SK-N-SH (cell line): ENCODE measurements around the gene SS18. TPM values are rescaled to one million over a fixed set of nuclear protein-coding genes. Genes with fewer than 3 reads are reported as not detected.

Source experiments
- CTCF ChIA-PET: fragments of 300-600, 350-600 bp; formaldehyde crosslinking; extraction: SDS; loops from one replicate; lab custom pipeline; 2021; lab: Yijun Ruan, JAX
- POLR2A ChIA-PET: fragments of 350-600 bp; sonication (Branson Sonifier 250); formaldehyde crosslinking; extraction: SDS; loops from one replicate; lab custom pipeline; 2020; ENCODE audit warnings: antibody characterized with exemption, inconsistent platforms; lab: Yijun Ruan, JAX
- DNase-seq: peaks from one replicate; pipeline ENCODE4 v3.0.0; 2012
- H2AFZ ChIP-seq: fragments of 200-600 bp; sonication (generic); 2 replicates; pipeline ENCODE4 v1.8.1; 2016; ENCODE audit warnings: antibody characterized with exemption, mild to moderate bottlenecking, low read depth
- H3F3A ChIP-seq: fragments of 200-600 bp; sonication (generic); replicated peaks from 2 replicates; pipeline ENCODE3; 2016; ENCODE audit warnings: antibody characterized with exemption, mild to moderate bottlenecking; ENCODE audit not compliant: insufficient read depth
- H3K27ac ChIP-seq, 2 experiments: fragments of 200-500 bp in 1 of 2; fragments of 200-600 bp in 1 of 2; sonication (Bioruptor generic) in 1 of 2; sonication (generic), shearing (Covaris generic) in 1 of 2; 2 replicates each; pipeline versions ENCODE4 v1.5.1 to v1.6.1; 2014 to 2016; ENCODE audit warnings: low read depth in 2 of 2, inconsistent platforms in 1 of 2, low read length in 1 of 2, mild to moderate bottlenecking in 1 of 2, mixed read lengths in 1 of 2
- H3K27me3 ChIP-seq: fragments of 200-600 bp; sonication (generic), shearing (Covaris generic); 2 replicates; pipeline ENCODE4 v1.6.1; 2016; ENCODE audit warnings: mixed run types; ENCODE audit not compliant: insufficient read depth
- H3K36me3 ChIP-seq, 2 experiments: fragments of 200-500 bp in 1 of 2; fragments of 200-600 bp in 1 of 2; sonication (Bioruptor generic) in 1 of 2; sonication (generic) in 1 of 2; replicated peaks in 1 of 2; 2 replicates each; pipeline versions ENCODE3 to v1.5.1; 2014 to 2016; ENCODE audit warnings: low read length in 1 of 2, mild to moderate bottlenecking in 1 of 2; ENCODE audit not compliant: insufficient read depth in 2 of 2, control insufficient read depth in 1 of 2
- H3K4me1 ChIP-seq, 2 experiments: fragments of 200-500 bp in 1 of 2; fragments of 200-600 bp in 1 of 2; sonication (Bioruptor generic) in 1 of 2; sonication (generic), shearing (Covaris generic) in 1 of 2; 2 replicates each; pipeline versions ENCODE4 v1.5.1 to v1.6.1; 2014 to 2016; ENCODE audit warnings: low read depth in 1 of 2, low read length in 1 of 2, mixed run types in 1 of 2; ENCODE audit not compliant: insufficient read depth in 2 of 2, control insufficient read depth in 1 of 2
- H3K4me2 ChIP-seq: fragments of 200-600 bp; sonication (generic), shearing (Covaris generic); 2 replicates; pipeline ENCODE4 v1.6.1; 2017; ENCODE audit warnings: mixed run types
- H3K4me3 ChIP-seq, 2 experiments: fragments of 200-500 bp in 1 of 2; fragments of 200-600 bp in 1 of 2; sonication (Bioruptor generic) in 1 of 2; sonication (generic), shearing (Covaris generic) in 1 of 2; 2 replicates each; pipeline versions ENCODE4 v1.5.1 to v1.8.1; 2014 to 2016; ENCODE audit warnings: low read depth in 2 of 2, inconsistent platforms in 1 of 2, low read length in 1 of 2, mild to moderate bottlenecking in 1 of 2, mixed read lengths in 1 of 2, moderate library complexity in 1 of 2
- H3K79me2 ChIP-seq: fragments of 200-600 bp; sonication (generic); 2 replicates; pipeline ENCODE4 v1.8.1; 2017; ENCODE audit warnings: mild to moderate bottlenecking; ENCODE audit not compliant: insufficient read depth
- H3K9ac ChIP-seq: fragments of 200-600 bp; sonication (generic); 2 replicates; pipeline ENCODE4 v1.6.1; 2017; ENCODE audit warnings: mixed run types
- H3K9me2 ChIP-seq: fragments of 200-600 bp; sonication (generic); 2 replicates; pipeline ENCODE4 v1.6.1; 2017; ENCODE audit warnings: mixed run types
- H3K9me3 ChIP-seq: fragments of 200-600 bp; sonication (generic); 2 replicates; pipeline ENCODE4 v1.6.1; 2017; ENCODE audit warnings: mixed run types, mild to moderate bottlenecking, moderate library complexity
- H4K20me1 ChIP-seq: fragments of 200-600 bp; sonication (generic); 2 replicates; pipeline ENCODE4 v1.6.1; 2017; ENCODE audit warnings: mild to moderate bottlenecking, mixed run types; ENCODE audit not compliant: insufficient read depth
- MXI1 ChIP-seq: IDR thresholded peaks from 2 replicates; pipeline ENCODE4 v1.6.1; 2012; ENCODE audit warnings: mild to moderate bottlenecking, low read depth, low read length, improper control_type of control experiment
- SMC3 ChIP-seq: IDR thresholded peaks from 2 replicates; pipeline ENCODE4 v1.6.1; 2012; ENCODE audit warnings: low read depth, low read length, improper control_type of control experiment
- TEAD4 ChIP-seq: IDR thresholded peaks from 2 replicates; pipeline ENCODE4 v1.4.0; 2012; ENCODE audit warnings: mild to moderate bottlenecking, borderline replicate concordance; ENCODE audit not compliant: insufficient read depth
- polyA plus RNA-seq, 3 experiments: library from polyadenylated mRNA; depleted of rRNA; stranded (reverse); fragments of >200 nt; gene quantifications; 2 replicates each; pipeline ENCODE4 v1.2.3, GENCODE V29; 2012
- TF ChIP-seq, protein P1 (sequence below): fragments of 150-350 bp; IDR thresholded peaks from 2 replicates; pipeline ENCODE4 v1.6.1; 2017; ENCODE audit warnings: antibody characterized with exemption, low read length, low read depth, borderline replicate concordance
- TF ChIP-seq, protein P2 (sequence below): IDR thresholded peaks from 2 replicates; pipeline ENCODE4 v1.4.0; 2012; ENCODE audit warnings: low read depth, borderline replicate concordance
- TF ChIP-seq, protein P3 (sequence below): IDR thresholded peaks from 2 replicates; pipeline ENCODE4 v1.4.0; 2012; ENCODE audit warnings: low read depth
- TF ChIP-seq, protein P4 (sequence below): fragments of 200-600 bp; sonication (generic); IDR thresholded peaks from 2 replicates; pipeline ENCODE4 v1.6.1; 2017; ENCODE audit warnings: antibody characterized with exemption, mild to moderate bottlenecking, moderate library complexity
- TF ChIP-seq, protein P5 (sequence below): IDR thresholded peaks from 2 replicates; pipeline ENCODE4 v1.4.0; 2012; ENCODE audit warnings: low read depth, borderline replicate concordance
- TF ChIP-seq, protein P6 (sequence below): IDR thresholded peaks from 2 replicates; pipeline ENCODE4 v1.6.1; 2012; ENCODE audit warnings: mild to moderate bottlenecking, low read depth, low read length, moderate library complexity

The SS18 gene
- polyA plus RNA-seq, 1 of the 3 experiments (the other 2 are of a cell fraction): 98.6 TPM

DNA sequence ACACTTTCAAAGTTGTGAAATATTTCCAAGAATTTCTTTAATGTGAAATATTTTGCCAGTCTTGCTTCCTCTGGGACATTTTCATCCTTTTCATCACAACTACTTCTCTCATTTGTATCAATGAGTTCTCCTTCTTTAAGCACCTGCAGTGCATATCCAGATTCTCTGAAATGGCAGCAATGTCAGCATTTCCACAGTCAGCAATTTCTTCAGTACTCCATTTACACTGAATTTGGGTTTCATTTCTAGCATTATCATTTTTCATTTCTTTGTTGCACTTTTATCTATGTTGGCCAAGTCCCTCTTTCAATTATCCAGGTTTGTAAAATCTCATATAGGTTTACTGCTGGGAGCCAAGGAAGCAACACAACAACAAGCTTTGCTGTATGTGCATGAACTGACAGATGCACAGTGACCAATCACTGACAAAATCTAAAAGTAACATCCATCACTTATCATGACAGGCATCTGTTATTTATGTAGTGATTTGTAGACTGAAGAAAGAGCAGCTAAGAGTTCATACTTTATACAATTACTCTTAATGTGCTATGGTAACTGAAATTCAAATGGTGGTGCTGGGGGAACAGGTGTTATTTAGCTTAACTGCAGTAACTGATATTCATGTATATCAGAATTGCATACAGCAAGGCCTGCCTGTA, 43.9 kb downstream of the SS18 start:
- Histone ChIP-seq H3K4me2 (no peak overlapping the region), H3K79me2 (peaks cover 84% of the 10 kb centered on the region), H4K20me1 (0 out of 2 replicates have a peak, but pooled peaks cover 6% of the 10 kb centered on the region), H3K4me3 (no peak overlapping the region), H3K27ac (no peak overlapping the region), H3K36me3 (peaks cover 28 to 51% of the 10 kb centered on the region in 2 experiments), H3K27me3 (no peaks in the 10 kb centered on the region), H3K9me3 (no peaks in the 10 kb centered on the region), H2AFZ (no peak overlapping the region), H3F3A (peaks cover 7% of the 10 kb centered on the region), H3K9me2 (no peaks in the 10 kb centered on the region), H3K4me1 (no peaks in the 10 kb centered on the region; a peak in 1 of 4 replicates), H3K9ac (no peak overlapping the region)
- ChIA-PET CTCF (no interaction called here), POLR2A (no interaction called here)
- TF ChIP-seq SMC3 (no peak), TEAD4 (no peak), MXI1 (no peak)
- TF ChIP-seq, protein P1, sequence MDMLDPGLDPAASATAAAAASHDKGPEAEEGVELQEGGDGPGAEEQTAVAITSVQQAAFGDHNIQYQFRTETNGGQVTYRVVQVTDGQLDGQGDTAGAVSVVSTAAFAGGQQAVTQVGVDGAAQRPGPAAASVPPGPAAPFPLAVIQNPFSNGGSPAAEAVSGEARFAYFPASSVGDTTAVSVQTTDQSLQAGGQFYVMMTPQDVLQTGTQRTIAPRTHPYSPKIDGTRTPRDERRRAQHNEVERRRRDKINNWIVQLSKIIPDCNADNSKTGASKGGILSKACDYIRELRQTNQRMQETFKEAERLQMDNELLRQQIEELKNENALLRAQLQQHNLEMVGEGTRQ: no peak
- TF ChIP-seq, protein P2, sequence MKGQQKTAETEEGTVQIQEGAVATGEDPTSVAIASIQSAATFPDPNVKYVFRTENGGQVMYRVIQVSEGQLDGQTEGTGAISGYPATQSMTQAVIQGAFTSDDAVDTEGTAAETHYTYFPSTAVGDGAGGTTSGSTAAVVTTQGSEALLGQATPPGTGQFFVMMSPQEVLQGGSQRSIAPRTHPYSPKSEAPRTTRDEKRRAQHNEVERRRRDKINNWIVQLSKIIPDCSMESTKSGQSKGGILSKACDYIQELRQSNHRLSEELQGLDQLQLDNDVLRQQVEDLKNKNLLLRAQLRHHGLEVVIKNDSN: no peak
- TF ChIP-seq, protein P3, sequence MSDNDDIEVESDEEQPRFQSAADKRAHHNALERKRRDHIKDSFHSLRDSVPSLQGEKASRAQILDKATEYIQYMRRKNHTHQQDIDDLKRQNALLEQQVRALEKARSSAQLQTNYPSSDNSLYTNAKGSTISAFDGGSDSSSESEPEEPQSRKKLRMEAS: no peak
- TF ChIP-seq, protein P4, sequence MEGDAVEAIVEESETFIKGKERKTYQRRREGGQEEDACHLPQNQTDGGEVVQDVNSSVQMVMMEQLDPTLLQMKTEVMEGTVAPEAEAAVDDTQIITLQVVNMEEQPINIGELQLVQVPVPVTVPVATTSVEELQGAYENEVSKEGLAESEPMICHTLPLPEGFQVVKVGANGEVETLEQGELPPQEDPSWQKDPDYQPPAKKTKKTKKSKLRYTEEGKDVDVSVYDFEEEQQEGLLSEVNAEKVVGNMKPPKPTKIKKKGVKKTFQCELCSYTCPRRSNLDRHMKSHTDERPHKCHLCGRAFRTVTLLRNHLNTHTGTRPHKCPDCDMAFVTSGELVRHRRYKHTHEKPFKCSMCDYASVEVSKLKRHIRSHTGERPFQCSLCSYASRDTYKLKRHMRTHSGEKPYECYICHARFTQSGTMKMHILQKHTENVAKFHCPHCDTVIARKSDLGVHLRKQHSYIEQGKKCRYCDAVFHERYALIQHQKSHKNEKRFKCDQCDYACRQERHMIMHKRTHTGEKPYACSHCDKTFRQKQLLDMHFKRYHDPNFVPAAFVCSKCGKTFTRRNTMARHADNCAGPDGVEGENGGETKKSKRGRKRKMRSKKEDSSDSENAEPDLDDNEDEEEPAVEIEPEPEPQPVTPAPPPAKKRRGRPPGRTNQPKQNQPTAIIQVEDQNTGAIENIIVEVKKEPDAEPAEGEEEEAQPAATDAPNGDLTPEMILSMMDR: no peak
- TF ChIP-seq, protein P5, sequence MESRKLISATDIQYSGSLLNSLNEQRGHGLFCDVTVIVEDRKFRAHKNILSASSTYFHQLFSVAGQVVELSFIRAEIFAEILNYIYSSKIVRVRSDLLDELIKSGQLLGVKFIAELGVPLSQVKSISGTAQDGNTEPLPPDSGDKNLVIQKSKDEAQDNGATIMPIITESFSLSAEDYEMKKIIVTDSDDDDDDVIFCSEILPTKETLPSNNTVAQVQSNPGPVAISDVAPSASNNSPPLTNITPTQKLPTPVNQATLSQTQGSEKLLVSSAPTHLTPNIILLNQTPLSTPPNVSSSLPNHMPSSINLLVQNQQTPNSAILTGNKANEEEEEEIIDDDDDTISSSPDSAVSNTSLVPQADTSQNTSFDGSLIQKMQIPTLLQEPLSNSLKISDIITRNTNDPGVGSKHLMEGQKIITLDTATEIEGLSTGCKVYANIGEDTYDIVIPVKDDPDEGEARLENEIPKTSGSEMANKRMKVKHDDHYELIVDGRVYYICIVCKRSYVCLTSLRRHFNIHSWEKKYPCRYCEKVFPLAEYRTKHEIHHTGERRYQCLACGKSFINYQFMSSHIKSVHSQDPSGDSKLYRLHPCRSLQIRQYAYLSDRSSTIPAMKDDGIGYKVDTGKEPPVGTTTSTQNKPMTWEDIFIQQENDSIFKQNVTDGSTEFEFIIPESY: no peak
- TF ChIP-seq, protein P6, sequence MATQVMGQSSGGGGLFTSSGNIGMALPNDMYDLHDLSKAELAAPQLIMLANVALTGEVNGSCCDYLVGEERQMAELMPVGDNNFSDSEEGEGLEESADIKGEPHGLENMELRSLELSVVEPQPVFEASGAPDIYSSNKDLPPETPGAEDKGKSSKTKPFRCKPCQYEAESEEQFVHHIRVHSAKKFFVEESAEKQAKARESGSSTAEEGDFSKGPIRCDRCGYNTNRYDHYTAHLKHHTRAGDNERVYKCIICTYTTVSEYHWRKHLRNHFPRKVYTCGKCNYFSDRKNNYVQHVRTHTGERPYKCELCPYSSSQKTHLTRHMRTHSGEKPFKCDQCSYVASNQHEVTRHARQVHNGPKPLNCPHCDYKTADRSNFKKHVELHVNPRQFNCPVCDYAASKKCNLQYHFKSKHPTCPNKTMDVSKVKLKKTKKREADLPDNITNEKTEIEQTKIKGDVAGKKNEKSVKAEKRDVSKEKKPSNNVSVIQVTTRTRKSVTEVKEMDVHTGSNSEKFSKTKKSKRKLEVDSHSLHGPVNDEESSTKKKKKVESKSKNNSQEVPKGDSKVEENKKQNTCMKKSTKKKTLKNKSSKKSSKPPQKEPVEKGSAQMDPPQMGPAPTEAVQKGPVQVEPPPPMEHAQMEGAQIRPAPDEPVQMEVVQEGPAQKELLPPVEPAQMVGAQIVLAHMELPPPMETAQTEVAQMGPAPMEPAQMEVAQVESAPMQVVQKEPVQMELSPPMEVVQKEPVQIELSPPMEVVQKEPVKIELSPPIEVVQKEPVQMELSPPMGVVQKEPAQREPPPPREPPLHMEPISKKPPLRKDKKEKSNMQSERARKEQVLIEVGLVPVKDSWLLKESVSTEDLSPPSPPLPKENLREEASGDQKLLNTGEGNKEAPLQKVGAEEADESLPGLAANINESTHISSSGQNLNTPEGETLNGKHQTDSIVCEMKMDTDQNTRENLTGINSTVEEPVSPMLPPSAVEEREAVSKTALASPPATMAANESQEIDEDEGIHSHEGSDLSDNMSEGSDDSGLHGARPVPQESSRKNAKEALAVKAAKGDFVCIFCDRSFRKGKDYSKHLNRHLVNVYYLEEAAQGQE: no peak
- DNase-seq: no peak
